ENCODE data around the gene HK2.
A peak's percentile ranks its signal among the peaks of the same experiment; 100 is the strongest.
"Not testable (repeated sequence)": the region's sequence is repeated elsewhere in the genome, so short reads cannot be mapped to it uniquely, and the experiment has no call there.

HK2 gene

GRCh38 chr2:74833418-74834233 lies at the start of gene HK2:
Gene HK2 (plus strand): TSS chr2:74834127. CDS start chr2:74834581, 454 bp downstream.
- peak within 1 kb of the TSS; percentile 73 for H3K4me3 ChIP-seq (ENCODE audit: low read length)
- DNase-seq (ENCODE audit: low read depth): peak; percentile 58
- TF ChIP-seq CTCF (conservative IDR thresholded peaks at IDR 0.05; ENCODE audit: low read depth, low read length): no peak

- no peak for TF ChIP-seq CTCF (conservative IDR thresholded peaks at IDR 0.05; ENCODE audit: low read depth, low read length)
- DNase-seq (ENCODE audit: low read depth): no peak
- no peak overlapping the region for H3K4me3 ChIP-seq (ENCODE audit: low read length)
Measured at GRCh38 chr2:74789271-74789670, 44.7 kb upstream of the HK2 start.

DNA sequence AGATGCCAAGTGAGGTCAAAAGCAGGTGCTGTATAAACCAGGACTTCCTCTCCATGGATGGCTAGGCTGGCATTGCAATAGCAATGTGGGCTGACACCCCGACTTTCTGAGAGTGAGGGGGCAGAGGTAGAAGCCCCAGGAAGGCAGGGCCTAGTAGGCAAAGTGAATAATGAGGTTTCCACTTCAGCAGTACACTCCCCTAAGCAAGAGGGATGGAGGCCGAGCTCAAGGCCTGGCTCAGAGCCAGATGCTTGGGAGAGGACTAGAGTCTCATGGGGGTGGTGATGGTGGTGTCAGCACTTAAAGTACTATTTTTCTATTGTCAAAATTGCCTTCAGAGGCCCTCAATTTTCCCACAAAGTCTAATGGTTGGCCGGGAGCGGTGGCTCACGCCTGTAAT lies 41.6 kb upstream of the HK2 start:
- no peak for DNase-seq (ENCODE audit: low read depth)
- H3K4me3 ChIP-seq (ENCODE audit: low read length): no peak overlapping the region
- TF ChIP-seq CTCF (conservative IDR thresholded peaks at IDR 0.05; ENCODE audit: low read depth, low read length): no peak

DNA sequence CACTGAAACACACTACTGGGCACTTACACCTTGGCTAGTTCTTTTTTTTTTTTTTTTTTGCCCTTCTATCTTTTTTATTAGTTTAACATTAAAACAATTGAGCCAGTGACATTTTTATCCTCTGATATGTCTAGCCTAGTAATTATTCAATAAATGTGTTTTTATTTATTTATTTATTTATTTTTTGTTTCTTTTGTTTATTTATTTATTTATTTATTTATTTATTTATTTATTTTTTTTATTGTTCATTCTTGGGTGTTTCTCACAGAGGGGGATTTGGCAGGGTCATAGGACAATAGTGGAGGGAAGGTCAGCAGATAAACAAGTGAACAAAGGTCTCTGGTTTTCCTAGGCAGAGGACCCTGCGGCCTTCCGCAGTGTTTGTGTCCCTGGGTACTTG lies 39.0 kb upstream of the HK2 start:
- not testable (repeated sequence) for H3K4me3 ChIP-seq (ENCODE audit: low read length)

GRCh38 chr2:74806355-74806839 lies 27.5 kb upstream of the HK2 start:
- no peak overlapping the region for H3K4me3 ChIP-seq (ENCODE audit: low read length)
- no peak for DNase-seq (ENCODE audit: low read depth)
- TF ChIP-seq CTCF (conservative IDR thresholded peaks at IDR 0.05; ENCODE audit: low read depth, low read length): no peak

More for the DNA sequence above, 39.0 kb upstream of the HK2 start:
- not testable (repeated sequence) for DNase-seq (ENCODE audit: low read depth)

- no peak overlapping the region for H3K4me3 ChIP-seq (ENCODE audit: low read length)
- no peak for TF ChIP-seq CTCF (conservative IDR thresholded peaks at IDR 0.05; ENCODE audit: low read depth, low read length)
- no peak for DNase-seq (ENCODE audit: low read depth)
Measured at GRCh38 chr2:74806920-74807319, 27.0 kb upstream of the HK2 start.

DNA sequence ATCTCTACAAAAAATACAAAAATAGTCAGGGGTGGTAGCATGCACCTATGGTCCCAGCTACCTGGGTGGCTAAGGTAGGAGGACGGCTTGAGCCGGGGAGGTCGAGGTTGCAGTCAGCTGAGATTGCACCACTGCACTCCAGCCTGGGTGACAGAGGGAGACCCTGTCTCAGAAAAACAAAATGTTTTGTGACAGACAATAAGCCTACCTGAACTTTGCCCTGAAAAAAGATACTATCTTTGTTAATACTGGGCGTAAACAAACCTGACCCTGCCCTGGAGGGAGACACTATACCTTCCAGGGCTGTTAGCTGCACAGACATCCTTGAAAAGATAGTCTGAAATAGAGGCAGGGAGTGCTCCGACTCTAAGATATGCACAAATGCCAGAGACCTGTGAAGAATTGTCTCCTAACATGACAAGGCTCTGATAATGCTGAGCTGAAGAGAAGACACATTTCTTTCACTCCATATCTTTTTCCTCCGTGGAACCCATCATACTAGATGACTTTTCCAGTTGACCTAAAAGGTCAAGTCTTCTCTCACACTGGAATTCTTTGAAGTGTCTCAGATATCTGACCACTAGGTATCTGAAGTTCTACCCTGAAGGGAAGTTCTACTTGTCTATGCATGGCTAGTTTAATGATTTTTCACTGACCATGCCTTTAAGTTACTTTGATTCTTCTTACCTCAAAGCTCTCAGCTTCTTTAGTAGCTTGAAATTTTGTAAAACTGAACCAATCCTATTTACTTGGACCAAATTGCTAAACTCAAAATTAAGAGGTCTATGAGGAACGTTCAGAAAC lies 20.9 kb upstream of the HK2 start:
- no peak for TF ChIP-seq CTCF (conservative IDR thresholded peaks at IDR 0.05; ENCODE audit: low read depth, low read length)

More for the DNA sequence above, 20.9 kb upstream of the HK2 start:
- DNase-seq (ENCODE audit: low read depth): no peak
- H3K4me3 ChIP-seq (ENCODE audit: low read length): no peak overlapping the region

All from retinal pigment epithelial cell (primary cell).